HEK293T (cell line): ENCODE results near the gene MIX23.

Experiments
- CTCF ChIA-PET: fragments of 350-600 bp; formaldehyde crosslinking; extraction: SDS; loops from one replicate; lab custom pipeline; 2021; ENCODE audit warnings: antibody characterized with exemption, inconsistent platforms; lab: Yijun Ruan, JAX
- POLR2A ChIA-PET: fragments of 350-600 bp; formaldehyde crosslinking; extraction: SDS; loops from one replicate; lab custom pipeline; 2020; ENCODE audit warnings: antibody characterized with exemption, inconsistent platforms; lab: Yijun Ruan, JAX
- DNase-seq: peaks from one replicate; pipeline ENCODE4 v3.0.0; 2012; ENCODE audit warnings: mixed read lengths; ENCODE audit errors: extremely low spot score
- ARNT ChIP-seq: fragments of 450-650 bp; IDR thresholded peaks from 2 replicates; pipeline ENCODE4 v1.6.1; 2017; ENCODE audit warnings: mild to moderate bottlenecking
- BHLHE40 ChIP-seq: fragments of 450-650 bp; IDR thresholded peaks from 2 replicates; pipeline ENCODE4 v1.6.1; 2016; ENCODE audit warnings: mild to moderate bottlenecking, moderate library complexity, borderline replicate concordance
- CTBP1 ChIP-seq: fragments of 450-650 bp; IDR thresholded peaks from 2 replicates; pipeline ENCODE4 v1.6.1; 2016; ENCODE audit warnings: borderline replicate concordance
- ELF4 ChIP-seq: fragments of 450-650 bp; IDR thresholded peaks from 2 replicates; pipeline ENCODE4 v1.6.1; 2017; ENCODE audit warnings: antibody characterized with exemption
- FOXA1 ChIP-seq: fragments of 450-650 bp; IDR thresholded peaks from 2 replicates; pipeline ENCODE4 v1.6.1; 2016; ENCODE audit warnings: mild to moderate bottlenecking
- FOXK2 ChIP-seq: fragments of 450-650 bp; IDR thresholded peaks from 2 replicates; pipeline ENCODE4 v1.6.1; 2016; ENCODE audit warnings: mild to moderate bottlenecking
- FOXM1 ChIP-seq: fragments of 450-650 bp; IDR thresholded peaks from 2 replicates; pipeline ENCODE4 v1.6.1; 2017; ENCODE audit warnings: mild to moderate bottlenecking, borderline replicate concordance
- HDGF ChIP-seq: fragments of 450-650 bp; IDR thresholded peaks from 2 replicates; pipeline ENCODE4 v1.6.1; 2017; ENCODE audit warnings: antibody characterized with exemption, borderline replicate concordance
- L3MBTL2 ChIP-seq: fragments of 450-650 bp; conservative IDR thresholded peaks from 2 replicates; pipeline ENCODE4 v1.6.1; 2016; ENCODE audit warnings: mild to moderate bottlenecking
- LEF1 ChIP-seq: fragments of 450-650 bp; IDR thresholded peaks from 2 replicates; pipeline ENCODE4 v1.6.1; 2017; ENCODE audit warnings: mild to moderate bottlenecking, borderline replicate concordance
- NFRKB ChIP-seq: fragments of 450-650 bp; IDR thresholded peaks from 2 replicates; pipeline ENCODE4 v1.6.1; 2016; ENCODE audit warnings: mild to moderate bottlenecking, moderate library complexity
- SP1 ChIP-seq: fragments of 450-650 bp; IDR thresholded peaks from 2 replicates; pipeline ENCODE4 v1.6.1; 2017
- SUZ12 ChIP-seq: fragments of 450-650 bp; IDR thresholded peaks from 2 replicates; pipeline ENCODE4 v1.6.1; 2016; ENCODE audit warnings: mild to moderate bottlenecking
- TARDBP ChIP-seq: fragments of 450-650 bp; IDR thresholded peaks from 2 replicates; pipeline ENCODE4 v1.6.1; 2016
- ZNF384 ChIP-seq: fragments of 450-650 bp; IDR thresholded peaks from 2 replicates; pipeline ENCODE4 v1.6.1; 2016
- TF ChIP-seq, protein P1 (sequence below): fragments of 450-650 bp; IDR thresholded peaks from 2 replicates; pipeline ENCODE4 v1.6.1; 2016

The MIX23 gene

DNA sequence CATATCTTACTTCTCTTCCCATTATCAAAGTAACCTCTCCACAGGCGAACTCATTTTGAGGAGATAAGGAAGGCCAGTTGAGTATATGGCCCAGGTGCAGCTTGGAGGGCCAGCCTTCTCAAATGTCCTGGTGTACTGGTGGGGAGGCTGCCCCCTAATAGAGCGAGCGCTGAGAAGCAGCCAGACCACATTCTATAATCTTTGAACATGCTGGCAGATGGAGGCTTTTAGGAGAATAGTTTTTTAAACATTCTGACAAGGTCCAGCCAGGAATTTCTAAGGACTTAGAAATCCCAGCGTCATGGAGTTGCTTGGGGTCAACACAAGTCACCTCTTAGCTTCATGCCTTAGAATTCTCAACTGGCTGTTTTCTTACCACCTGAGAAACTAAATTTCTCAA is 27.1 kb upstream of the MIX23 start:
- TF ChIP-seq SUZ12 (no peak), ARNT (no peak), NFRKB (no peak)
- no peak for DNase-seq
- POLR2A ChIA-PET: interaction anchor here (2.4 kb wide), 1 partner anchor 26 kb away, joined by 8 read pairs; the partner anchor contains the start of gene FAM162A
- CTCF ChIA-PET: no interaction called here

DNA sequence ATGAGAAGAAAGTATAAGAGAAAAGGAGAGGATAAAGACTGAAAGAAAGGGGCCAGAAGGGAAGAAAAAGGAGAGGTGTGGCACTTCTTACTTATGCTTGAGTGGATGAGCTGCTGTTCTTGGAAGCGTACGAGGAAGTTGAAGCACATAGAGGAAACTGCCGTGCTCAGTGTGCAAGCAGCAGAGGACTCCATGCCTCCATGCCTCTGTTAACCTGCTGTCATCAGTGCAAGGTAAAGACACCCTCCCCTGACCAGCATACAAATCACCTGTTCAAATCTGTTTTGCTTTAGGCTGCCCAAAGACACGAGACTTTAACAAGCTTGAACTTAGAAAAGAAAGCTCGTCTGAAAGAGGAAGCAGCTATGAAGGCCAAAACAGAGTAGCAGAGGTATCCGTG is 26.4 kb upstream of the MIX23 start:
- CTCF ChIA-PET: no interaction called here
- TF ChIP-seq FOXK2: no peak
- no peak for TF ChIP-seq ARNT
- TF ChIP-seq NFRKB: no peak
- POLR2A ChIA-PET: interaction anchor here (2.4 kb wide), 1 partner anchor 25 kb away, joined by 8 read pairs; the partner anchor contains the start of gene FAM162A
- DNase-seq: no peak

DNA sequence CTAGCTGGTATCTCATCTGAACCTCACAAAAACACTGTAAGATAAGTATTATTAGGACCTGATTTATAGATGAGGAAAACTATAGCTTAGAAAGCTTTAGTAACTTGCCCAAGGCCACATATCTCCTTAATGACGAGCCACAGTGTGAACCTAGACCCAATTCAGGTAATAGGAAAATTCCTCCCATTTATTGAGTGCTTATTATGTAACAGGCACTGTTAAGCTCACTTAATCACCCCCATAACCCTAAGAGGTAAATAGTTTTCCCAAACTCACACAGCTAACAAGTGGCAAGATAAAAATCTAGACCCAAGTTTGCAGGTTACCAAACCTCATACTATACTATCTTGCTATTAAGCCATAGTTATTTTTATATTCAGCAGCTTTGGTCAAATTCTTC is 24.9 kb upstream of the MIX23 start:
- DNase-seq: no peak
- ChIA-PET POLR2A (interaction anchor here (1.2 to 2.7 kb wide), 2 partner anchors 8 to 25 kb away, joined by 6 to 11 read pairs; partner anchors contain the start of genes FAM162A, MIX23 and WDR5B), CTCF (interaction anchor here (0.5 to 1.1 kb wide), 3 partner anchors 15 to 18 kb away, joined by 3 to 4 read pairs (median 3); no protein-coding TSS in a partner anchor)

DNA sequence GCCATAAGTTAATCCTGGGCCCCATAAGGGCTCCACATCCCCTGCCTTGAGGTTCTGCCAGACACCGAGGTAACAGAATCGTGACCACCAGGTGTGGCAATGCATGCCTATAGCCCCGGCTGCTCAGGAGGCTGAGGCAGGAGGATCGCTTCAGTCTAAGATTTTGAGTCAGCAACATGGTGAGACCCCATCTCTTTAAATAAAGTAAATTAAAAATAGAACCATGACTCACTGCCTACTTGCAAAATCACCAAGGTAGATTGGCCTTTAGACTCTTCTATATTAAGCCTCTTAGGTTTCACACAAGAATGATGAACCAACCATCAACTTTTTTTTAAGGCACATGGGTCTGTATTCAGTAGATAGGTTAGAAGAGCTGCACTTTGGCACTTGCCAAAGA is 23.2 kb upstream of the MIX23 start:
- ChIA-PET CTCF (interaction anchor here (0.9 kb wide), 1 partner anchor 13 kb away, joined by 4 read pairs; no protein-coding TSS in a partner anchor), POLR2A (interaction anchor here (2.7 kb wide), 1 partner anchor 23 kb away, joined by 11 read pairs; the partner anchor contains the start of genes FAM162A and MIX23)
- no peak for TF ChIP-seq SP1
- no peak for TF ChIP-seq SUZ12
- TF ChIP-seq HDGF: no peak
- no peak for TF ChIP-seq L3MBTL2
- no peak for TF ChIP-seq FOXA1
- no peak for TF ChIP-seq ARNT
- no peak for TF ChIP-seq CTBP1
- TF ChIP-seq NFRKB: no peak
- TF ChIP-seq FOXM1: no peak
- TF ChIP-seq, protein P1, sequence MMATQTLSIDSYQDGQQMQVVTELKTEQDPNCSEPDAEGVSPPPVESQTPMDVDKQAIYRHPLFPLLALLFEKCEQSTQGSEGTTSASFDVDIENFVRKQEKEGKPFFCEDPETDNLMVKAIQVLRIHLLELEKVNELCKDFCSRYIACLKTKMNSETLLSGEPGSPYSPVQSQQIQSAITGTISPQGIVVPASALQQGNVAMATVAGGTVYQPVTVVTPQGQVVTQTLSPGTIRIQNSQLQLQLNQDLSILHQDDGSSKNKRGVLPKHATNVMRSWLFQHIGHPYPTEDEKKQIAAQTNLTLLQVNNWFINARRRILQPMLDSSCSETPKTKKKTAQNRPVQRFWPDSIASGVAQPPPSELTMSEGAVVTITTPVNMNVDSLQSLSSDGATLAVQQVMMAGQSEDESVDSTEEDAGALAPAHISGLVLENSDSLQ: no peak
- TF ChIP-seq BHLHE40: no peak
- TF ChIP-seq LEF1: no peak
- TF ChIP-seq FOXK2: no peak
- no peak for TF ChIP-seq TARDBP
- TF ChIP-seq ELF4: no peak
- no peak for TF ChIP-seq ZNF384
- no peak for DNase-seq

More for the DNA sequence above, 24.9 kb upstream of the MIX23 start:
- TF ChIP-seq ELF4 (no peak), HDGF (no peak), SUZ12 (no peak), FOXK2 (no peak), LEF1 (no peak), CTBP1 (no peak), NFRKB (no peak), FOXM1 (no peak)

DNA sequence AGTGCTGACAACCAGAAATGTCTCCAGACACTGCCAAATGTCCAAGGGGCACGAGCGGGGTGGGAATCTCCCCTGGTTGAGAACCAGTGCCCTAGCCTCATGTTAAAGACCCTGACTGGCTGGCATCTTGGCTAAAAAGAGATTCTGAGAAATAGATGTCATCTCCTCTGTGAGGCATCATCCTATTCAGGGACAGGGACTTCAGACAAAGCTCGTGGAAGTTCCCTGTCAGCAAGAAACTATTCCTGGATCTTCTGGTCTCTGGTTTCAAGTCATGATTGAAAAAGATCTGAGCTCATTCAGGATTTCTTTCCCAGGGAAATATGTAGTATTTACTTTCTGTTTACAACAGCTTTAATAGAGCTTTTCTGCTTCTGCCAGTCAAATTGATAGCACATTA is 22.0 kb upstream of the MIX23 start:
- ChIA-PET POLR2A (interaction anchor here (1.0 kb wide), 1 partner anchor 11 kb away, joined by 5 read pairs; the partner anchor contains the start of gene WDR5B), CTCF (no interaction called here)
- no peak for DNase-seq
- TF ChIP-seq ELF4 (no peak), FOXM1 (no peak), TARDBP (no peak), CTBP1 (no peak), HDGF (no peak), BHLHE40 (no peak), FOXA1 (no peak), ARNT (no peak), LEF1 (no peak)
- TF ChIP-seq, protein P1: no peak

DNA sequence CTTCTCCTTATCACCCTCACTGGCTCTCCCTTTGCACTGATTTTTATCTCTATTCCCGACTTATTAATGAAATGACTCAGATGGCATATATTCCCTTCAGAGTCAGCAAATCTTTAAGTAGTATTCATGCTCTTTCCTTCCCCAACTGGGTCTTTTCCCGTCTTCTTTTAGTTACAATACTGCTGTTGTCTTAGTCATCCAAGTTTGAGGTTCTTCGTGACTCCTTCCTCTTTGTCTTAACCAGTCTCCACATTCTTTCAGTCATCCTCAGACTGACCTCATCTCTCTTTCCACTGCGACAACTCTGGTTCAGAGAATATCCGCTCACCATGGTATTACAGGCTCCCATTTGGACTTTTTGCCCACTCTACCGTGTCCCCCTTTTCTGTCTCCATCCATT is 20.5 kb upstream of the MIX23 start:
- CTCF ChIA-PET: no interaction called here
- TF ChIP-seq, protein P1: no peak
- POLR2A ChIA-PET: no interaction called here

DNA sequence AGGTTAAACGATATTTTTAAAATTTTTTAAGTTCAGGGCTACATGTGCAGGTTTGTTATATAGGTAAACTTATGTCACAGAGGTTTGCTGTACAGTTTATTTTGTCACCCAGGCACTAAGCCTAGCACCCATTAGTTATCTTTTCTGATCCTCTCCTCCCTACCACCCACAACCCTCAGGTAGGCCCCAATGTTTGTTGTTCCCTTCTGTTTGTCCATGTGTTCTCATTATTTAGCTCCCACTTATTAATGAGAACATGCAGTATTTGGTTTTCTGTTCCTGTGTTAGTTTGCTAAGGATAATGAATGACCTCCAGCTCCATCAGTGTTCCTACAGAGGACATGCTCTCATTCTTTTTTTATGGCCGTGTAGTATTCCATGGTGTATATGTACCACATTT is 15.9 kb upstream of the MIX23 start:
- POLR2A ChIA-PET: interaction anchor here (0.9 kb wide), 1 partner anchor 15 kb away, joined by 3 read pairs; the partner anchor contains the start of gene FAM162A
- TF ChIP-seq FOXM1 (no peak), ELF4 (no peak), ARNT (no peak), SUZ12 (no peak), TARDBP (no peak), HDGF (no peak), LEF1 (no peak), NFRKB (no peak)
- CTCF ChIA-PET: no interaction called here

More for the DNA sequence above, 20.5 kb upstream of the MIX23 start:
- no peak for DNase-seq

More for the DNA sequence above, 15.9 kb upstream of the MIX23 start:
- DNase-seq: no peak
